ENCODE data around the gene ATP5ME. TPM values are rescaled to one million over a fixed set of nuclear protein-coding genes. Genes with fewer than 3 reads are reported as not detected.

ATP5ME gene
- total and polyA plus RNA-seq, 4 donors, result 31.4 to 621 (median 169) TPM

DNA sequence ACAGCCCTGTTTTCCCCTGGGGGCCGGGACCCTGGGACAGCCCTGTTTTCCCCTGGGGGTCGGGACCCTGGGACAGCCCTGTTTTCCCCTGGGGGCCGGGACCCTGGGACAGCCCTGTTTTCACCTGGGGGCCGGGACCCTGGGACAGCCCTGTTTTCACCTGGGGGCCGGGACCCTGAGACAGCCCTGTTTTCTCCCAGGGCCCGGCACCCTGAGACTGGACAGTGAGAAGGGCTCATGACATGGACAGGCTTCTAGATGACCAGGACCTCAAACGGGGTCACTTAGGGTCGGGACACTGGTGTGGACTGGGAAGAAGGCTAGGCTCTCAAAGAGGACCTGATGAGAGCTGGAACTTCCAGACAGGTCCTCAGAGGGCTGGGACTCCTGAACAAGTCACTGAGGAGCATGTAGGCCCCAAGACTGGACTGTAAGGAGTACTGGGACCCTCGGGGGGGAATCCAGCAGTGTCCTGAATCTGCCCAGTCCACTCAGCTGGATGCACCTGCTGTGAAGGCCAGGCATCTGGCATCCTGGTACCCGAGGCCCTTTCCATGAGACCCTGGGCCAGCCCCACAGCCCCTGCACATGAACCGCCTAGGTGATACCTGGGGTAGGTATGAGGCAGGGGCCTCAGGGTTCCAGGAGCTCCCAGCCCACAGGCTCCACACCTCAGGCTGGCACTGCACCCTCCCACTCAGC lies 34.0 kb upstream of the ATP5ME start:
- H3K4me1 ChIP-seq (ENCODE audit: control insufficient read depth in 4 of 4, insufficient read depth in 4 of 4, low read length in 3 of 4), result peaks cover 6 to 28% (median 18%) of the 10 kb centered on the region in 4 donors
- H3K27me3 ChIP-seq (ENCODE audit: control insufficient read depth in 4 of 4, insufficient read depth in 4 of 4, low read length in 3 of 4), result no peaks in the 10 kb centered on the region
- H3K36me3 ChIP-seq (ENCODE audit: control insufficient read depth in 4 of 4, insufficient read depth in 3 of 4, low read depth in 1 of 4, low read length in 3 of 4), result no peaks in the 10 kb centered on the region
- H3K9me3 ChIP-seq (ENCODE audit: control insufficient read depth in 4 of 4, low read length in 3 of 4), result no peaks in the 10 kb centered on the region
- TF ChIP-seq EGR1 (IDR thresholded peaks at IDR 0.05; ENCODE audit: low read depth in 2 of 2), result no peak
- TF ChIP-seq ATF3 (IDR thresholded peaks at IDR 0.05), result no peak
- TF ChIP-seq YY1 (IDR thresholded peaks at IDR 0.05), result no peak
- no peak for TF ChIP-seq NR2F2 (IDR thresholded peaks at IDR 0.05)
- no peak for TF ChIP-seq SP1 (IDR thresholded peaks at IDR 0.05)
- TF ChIP-seq RAD21 (IDR thresholded peaks at IDR 0.05), result no peak
- TF ChIP-seq FOXA1 (IDR thresholded peaks at IDR 0.05), result no peak
- TF ChIP-seq RXRA (IDR thresholded peaks at IDR 0.05), result no peak
- no peak for TF ChIP-seq GABPA (IDR thresholded peaks at IDR 0.05 in 1 of 2, conservative IDR thresholded peaks at IDR 0.05 in 1 of 2)
- TF ChIP-seq HNF4G (IDR thresholded peaks at IDR 0.05), result no peak
- TF ChIP-seq, protein P1, sequence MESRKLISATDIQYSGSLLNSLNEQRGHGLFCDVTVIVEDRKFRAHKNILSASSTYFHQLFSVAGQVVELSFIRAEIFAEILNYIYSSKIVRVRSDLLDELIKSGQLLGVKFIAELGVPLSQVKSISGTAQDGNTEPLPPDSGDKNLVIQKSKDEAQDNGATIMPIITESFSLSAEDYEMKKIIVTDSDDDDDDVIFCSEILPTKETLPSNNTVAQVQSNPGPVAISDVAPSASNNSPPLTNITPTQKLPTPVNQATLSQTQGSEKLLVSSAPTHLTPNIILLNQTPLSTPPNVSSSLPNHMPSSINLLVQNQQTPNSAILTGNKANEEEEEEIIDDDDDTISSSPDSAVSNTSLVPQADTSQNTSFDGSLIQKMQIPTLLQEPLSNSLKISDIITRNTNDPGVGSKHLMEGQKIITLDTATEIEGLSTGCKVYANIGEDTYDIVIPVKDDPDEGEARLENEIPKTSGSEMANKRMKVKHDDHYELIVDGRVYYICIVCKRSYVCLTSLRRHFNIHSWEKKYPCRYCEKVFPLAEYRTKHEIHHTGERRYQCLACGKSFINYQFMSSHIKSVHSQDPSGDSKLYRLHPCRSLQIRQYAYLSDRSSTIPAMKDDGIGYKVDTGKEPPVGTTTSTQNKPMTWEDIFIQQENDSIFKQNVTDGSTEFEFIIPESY (IDR thresholded peaks at IDR 0.05), result no peak
- no peak for TF ChIP-seq MAX (IDR thresholded peaks at IDR 0.05)
- TF ChIP-seq, protein P2, sequence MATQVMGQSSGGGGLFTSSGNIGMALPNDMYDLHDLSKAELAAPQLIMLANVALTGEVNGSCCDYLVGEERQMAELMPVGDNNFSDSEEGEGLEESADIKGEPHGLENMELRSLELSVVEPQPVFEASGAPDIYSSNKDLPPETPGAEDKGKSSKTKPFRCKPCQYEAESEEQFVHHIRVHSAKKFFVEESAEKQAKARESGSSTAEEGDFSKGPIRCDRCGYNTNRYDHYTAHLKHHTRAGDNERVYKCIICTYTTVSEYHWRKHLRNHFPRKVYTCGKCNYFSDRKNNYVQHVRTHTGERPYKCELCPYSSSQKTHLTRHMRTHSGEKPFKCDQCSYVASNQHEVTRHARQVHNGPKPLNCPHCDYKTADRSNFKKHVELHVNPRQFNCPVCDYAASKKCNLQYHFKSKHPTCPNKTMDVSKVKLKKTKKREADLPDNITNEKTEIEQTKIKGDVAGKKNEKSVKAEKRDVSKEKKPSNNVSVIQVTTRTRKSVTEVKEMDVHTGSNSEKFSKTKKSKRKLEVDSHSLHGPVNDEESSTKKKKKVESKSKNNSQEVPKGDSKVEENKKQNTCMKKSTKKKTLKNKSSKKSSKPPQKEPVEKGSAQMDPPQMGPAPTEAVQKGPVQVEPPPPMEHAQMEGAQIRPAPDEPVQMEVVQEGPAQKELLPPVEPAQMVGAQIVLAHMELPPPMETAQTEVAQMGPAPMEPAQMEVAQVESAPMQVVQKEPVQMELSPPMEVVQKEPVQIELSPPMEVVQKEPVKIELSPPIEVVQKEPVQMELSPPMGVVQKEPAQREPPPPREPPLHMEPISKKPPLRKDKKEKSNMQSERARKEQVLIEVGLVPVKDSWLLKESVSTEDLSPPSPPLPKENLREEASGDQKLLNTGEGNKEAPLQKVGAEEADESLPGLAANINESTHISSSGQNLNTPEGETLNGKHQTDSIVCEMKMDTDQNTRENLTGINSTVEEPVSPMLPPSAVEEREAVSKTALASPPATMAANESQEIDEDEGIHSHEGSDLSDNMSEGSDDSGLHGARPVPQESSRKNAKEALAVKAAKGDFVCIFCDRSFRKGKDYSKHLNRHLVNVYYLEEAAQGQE (IDR thresholded peaks at IDR 0.05), result no peak
- TF ChIP-seq FOXA2 (IDR thresholded peaks at IDR 0.05), result no peak
- TF ChIP-seq HNF4A (conservative IDR thresholded peaks at IDR 0.05), result no peak
- TF ChIP-seq, protein P3, sequence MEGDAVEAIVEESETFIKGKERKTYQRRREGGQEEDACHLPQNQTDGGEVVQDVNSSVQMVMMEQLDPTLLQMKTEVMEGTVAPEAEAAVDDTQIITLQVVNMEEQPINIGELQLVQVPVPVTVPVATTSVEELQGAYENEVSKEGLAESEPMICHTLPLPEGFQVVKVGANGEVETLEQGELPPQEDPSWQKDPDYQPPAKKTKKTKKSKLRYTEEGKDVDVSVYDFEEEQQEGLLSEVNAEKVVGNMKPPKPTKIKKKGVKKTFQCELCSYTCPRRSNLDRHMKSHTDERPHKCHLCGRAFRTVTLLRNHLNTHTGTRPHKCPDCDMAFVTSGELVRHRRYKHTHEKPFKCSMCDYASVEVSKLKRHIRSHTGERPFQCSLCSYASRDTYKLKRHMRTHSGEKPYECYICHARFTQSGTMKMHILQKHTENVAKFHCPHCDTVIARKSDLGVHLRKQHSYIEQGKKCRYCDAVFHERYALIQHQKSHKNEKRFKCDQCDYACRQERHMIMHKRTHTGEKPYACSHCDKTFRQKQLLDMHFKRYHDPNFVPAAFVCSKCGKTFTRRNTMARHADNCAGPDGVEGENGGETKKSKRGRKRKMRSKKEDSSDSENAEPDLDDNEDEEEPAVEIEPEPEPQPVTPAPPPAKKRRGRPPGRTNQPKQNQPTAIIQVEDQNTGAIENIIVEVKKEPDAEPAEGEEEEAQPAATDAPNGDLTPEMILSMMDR (IDR thresholded peaks at IDR 0.05; ENCODE audit: low read depth, low read length, missing input control), result no peak
- no peak for TF ChIP-seq JUND (IDR thresholded peaks at IDR 0.05)
- no peak for TF ChIP-seq TAF1 (conservative IDR thresholded peaks at IDR 0.05)
- no peak overlapping the region for H3K4me3 ChIP-seq (ENCODE audit: low read depth in 1 of 3, low read length in 3 of 3)
- no peak overlapping the region for H3K27ac ChIP-seq (ENCODE audit: low read depth in 1 of 2, low read length in 2 of 2)
- WGBS, result 92% methylated on average over 11 of the region's 11 CpGs
- DNase-seq (ENCODE audit: low spot score), result no peak
- no peak overlapping the region for H3K9ac ChIP-seq (ENCODE audit: low read depth in 1 of 2, low read length in 2 of 2)

Measured in liver (tissue), 9 donors.